SK-N-MC (cell line): ENCODE results near the gene IL6.

Experiments
- EZH2 ChIP-seq: fragments of 200-600 bp; sonication (generic); IDR thresholded peaks from one replicate; pipeline ENCODE4 v1.6.1; 2017; ENCODE audit warnings: antibody characterized with exemption
- FOXP2 ChIP-seq: optimal IDR thresholded peaks from 2 replicates; pipeline ENCODE3; 2011; ENCODE audit warnings: mild to moderate bottlenecking, moderate library complexity; ENCODE audit not compliant: insufficient read depth; ENCODE audit errors: extremely low read length, control extremely low read depth
- POLR2AphosphoS5 ChIP-seq: IDR thresholded peaks from 2 replicates; pipeline ENCODE4 v1.6.1; 2012; ENCODE audit warnings: mild to moderate bottlenecking, low read depth, low read length, borderline replicate concordance

DNA sequence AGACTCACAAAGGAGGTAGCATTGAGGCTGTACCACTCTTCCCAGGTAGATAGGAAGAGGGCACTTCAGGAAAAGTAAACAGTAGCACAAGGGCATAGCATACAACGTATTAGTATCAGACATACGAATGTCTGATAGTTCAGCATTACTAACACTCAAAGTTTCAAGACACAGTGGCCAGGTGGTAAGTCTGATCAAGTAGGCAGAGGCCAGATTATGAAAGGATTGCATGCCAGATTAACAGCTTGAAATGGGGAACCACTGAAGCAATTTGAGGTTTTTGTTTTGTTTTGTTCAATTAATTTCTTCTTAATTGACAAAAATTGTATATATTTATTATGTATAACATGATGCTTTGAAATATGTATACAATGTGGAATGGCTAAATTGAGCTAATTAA lies 45.7 kb upstream of the IL6 start:
- TF ChIP-seq EZH2 (no peak), POLR2AphosphoS5 (no peak), FOXP2 (no peak)
